GM12874 (cell line): ENCODE data around the gene COL5A1.

Experiments
- TF ChIP-seq, protein P1 (sequence below): IDR thresholded peaks from 2 replicates; pipeline ENCODE4 v1.5.1; 2011; ENCODE audit warnings: low read depth, mild to moderate bottlenecking, control low read depth, low read length, moderate library complexity; ENCODE audit not compliant: insufficient read depth

Gene COL5A1

DNA sequence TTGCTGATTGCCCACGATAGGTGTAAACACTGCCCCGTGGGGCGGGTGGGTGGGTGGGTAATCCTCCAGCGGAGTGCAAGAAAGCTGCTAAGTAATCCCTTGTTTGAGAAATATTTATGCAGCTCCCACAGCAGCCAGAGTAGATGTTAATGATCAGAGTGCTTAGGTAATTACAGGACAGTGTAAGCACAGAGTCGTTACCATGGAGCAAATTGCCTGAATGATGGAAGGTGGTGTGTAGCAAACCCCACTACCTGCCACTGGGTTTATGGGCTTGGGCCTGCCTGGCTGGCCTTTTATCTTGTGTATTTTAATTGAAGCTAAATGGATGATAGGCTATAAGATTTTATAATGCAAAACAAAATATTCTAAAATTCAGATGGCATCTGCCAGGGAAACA lies 110.0 kb downstream of the COL5A1 start:
- TF ChIP-seq, protein P1, sequence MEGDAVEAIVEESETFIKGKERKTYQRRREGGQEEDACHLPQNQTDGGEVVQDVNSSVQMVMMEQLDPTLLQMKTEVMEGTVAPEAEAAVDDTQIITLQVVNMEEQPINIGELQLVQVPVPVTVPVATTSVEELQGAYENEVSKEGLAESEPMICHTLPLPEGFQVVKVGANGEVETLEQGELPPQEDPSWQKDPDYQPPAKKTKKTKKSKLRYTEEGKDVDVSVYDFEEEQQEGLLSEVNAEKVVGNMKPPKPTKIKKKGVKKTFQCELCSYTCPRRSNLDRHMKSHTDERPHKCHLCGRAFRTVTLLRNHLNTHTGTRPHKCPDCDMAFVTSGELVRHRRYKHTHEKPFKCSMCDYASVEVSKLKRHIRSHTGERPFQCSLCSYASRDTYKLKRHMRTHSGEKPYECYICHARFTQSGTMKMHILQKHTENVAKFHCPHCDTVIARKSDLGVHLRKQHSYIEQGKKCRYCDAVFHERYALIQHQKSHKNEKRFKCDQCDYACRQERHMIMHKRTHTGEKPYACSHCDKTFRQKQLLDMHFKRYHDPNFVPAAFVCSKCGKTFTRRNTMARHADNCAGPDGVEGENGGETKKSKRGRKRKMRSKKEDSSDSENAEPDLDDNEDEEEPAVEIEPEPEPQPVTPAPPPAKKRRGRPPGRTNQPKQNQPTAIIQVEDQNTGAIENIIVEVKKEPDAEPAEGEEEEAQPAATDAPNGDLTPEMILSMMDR, result no peak

DNA sequence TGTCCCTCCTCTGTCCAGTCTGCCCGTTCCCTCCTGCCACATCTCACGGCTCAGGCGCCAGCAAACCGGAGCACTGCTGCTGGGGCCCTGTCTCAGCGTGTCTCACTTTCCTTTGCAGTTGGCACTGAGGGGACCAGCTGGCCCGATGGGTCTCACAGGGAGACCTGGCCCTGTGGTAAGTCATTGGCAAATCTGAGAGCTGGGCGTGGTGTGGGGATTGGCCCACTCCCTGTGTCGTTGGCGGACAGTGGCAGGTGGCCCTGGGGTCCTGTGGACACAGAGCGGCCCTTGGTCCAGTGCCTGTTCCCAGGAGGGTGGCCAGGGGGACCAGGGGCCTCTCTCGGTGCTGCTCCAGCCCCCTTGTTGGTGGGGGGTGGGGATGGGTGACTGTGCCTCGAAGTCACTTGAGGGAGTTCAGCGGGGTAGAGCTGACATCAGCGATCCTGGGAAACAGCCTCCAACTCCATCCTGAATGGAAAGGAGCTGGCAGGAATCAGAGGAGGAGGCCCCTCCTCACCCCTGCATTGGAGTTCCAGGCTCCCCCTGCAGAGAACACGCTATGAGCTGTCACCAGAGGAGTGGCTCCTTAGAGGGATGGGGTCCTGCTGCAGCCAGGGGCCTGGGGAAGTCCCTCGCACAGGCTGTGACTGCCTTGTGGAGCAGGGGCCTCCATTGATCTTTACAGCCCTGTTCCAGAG lies 111.0 kb downstream of the COL5A1 start:
- TF ChIP-seq, protein P1, result no peak

DNA sequence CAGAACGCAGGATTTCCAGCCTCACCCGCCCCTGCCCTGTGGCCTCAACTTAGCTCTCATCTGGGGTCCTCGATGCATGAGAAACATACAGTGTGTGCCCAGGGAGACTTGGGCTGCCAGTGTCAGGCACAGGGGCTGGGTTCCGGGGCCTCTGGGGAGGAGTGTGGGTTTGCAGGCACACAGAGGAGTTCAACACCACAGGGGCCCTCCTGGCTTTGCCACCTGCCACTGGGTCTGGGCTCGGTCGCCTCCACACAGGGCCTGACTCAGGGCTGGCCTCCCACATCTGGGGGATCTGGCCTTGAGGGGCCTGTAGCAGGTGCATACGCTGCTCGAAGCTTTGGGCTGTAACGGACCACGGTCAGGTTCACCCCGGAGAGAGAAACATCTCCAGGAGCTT lies 111.6 kb downstream of the COL5A1 start:
- TF ChIP-seq, protein P1, result no peak

DNA sequence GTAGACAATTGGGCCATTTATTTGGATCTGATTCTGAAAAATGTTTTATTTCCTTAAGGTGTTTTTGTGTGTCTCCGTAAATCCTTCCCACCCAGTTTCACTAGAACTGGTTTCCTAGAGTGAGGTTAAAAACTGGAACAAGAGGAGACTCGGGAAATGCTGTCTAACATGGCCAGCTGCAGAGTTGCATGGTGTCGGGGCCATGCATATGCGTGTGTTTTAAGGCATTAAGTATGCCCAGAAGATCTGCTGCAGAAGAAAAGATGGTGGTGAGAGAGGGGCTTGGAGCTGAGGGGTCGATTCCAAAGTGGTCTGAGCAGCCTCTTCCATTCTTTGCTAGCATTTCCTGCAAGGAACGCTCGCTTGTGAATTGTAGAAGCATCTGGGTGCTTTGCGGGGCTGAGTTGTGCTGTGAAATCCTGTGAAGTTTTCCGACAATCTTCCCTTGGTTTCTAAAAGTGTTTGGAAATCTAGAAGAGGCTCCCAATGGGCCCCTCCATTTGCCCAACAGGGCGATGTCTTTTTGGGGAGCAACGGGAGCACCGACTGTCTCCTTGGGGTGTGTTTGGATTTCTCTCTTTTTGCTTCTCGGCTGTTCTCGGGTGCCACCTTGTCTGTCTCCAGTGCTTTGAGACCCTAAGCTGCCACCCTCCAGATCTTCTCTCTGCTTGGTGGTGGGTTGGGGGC lies 113.8 kb downstream of the COL5A1 start:
- TF ChIP-seq, protein P1, result no peak

DNA sequence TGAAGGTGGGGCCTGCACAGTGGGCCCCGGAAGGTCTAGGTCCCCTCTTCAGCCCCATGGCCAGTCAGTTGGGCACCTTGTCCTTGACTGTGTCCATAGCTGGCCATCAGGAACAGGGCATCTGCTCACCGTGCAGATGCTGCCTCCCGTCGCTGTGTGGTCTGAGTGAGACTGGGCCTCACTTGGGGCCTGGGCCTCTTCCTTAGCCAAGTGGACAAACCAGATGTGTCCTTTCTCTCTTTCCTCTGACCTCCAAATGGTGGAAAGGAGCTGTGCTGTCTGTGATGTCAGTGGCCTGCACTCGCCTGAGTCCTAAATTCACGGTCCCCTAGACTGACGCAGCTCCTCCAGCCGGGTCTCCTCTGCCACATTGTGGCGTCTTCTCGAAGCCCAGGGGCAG lies 114.5 kb downstream of the COL5A1 start:
- TF ChIP-seq, protein P1, result no peak

DNA sequence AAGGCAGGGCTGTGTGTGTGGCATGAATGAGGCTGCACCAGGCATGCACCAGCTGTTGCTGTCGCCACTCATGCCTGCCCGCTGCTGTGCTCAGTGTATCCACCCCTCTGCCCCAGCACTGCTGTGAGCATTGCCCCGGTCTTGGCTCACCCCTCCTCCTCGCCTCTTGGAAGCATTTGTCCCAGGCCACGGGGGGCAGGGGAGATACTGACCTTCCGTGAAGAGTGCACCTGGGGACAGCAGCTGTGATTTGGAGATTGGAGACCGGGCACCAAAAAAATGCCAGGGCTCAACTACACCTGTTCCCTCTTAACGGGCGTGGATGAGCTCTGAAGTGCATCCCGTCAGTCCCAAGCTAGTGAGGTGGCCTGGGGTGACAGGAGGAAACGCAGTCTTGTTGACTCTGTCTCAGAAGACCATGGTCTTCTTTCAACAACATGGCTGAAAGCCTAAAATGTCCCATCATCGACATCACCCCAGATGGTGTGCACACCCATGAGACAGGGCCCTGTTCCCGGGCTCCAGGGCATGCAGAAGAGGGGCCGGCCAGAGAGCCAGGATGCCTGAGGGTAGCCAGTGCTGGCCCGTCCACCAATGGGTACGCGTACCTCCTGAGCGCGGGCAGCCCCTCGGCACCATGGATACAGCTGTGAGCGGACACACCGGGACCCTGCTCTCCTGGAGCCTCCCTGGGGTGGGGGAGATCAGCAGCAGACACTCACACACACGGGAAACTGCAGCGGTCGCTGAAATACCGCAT lies 115.8 kb downstream of the COL5A1 start:
- TF ChIP-seq, protein P1, result no peak

DNA sequence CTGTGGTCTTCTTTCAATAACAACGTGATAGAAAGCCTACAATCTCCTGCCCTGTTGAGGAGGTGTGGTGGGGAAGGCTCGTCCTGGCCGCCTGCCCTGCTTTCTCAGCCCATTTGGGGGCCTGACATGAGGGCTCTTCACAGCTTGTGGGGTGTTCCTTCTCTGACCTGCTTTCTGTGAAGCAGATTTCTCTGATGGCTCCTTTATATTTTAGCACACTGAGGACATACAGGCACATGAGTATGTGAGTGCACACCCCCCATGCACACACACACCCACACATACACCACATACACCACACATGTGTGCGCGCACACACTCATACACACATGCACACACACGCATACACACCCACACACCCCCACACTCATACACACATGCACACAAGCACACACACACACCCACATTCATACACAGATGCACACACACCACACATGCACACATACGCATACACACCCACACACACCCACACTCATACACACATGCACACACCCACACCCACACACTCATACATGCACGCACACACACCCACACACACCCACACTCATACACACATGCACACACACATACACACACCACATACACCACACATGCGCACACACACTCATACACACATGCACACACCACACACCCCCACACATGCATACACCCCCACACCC lies 117.5 kb downstream of the COL5A1 start:
- TF ChIP-seq, protein P1, result no peak
